Esophagus muscularis mucosa (tissue), 4 donors: ENCODE results near the gene C5orf15. TPM values are rescaled to one million over a fixed set of nuclear protein-coding genes. Genes with fewer than 3 reads are reported as not detected.

Experiments
- DNase-seq: peaks from one replicate; pipeline ENCODE4 v3.0.0-alpha.2; 2017; ENCODE audit errors: extremely low spot score
- H3K27ac ChIP-seq, 4 donors: fragments of 200-600 bp; sonication (generic); replicated peaks in 1 of 4; 1 replicate in 3 of 4; 2 replicates in 1 of 4; pipeline ENCODE4 v1.5.1; 2016 to 2019; ENCODE audit warnings: mild to moderate bottlenecking in 1 of 4
- H3K27me3 ChIP-seq, 4 donors: fragments of 200-600 bp; sonication (generic); one replicate each; pipeline versions ENCODE4 v1.5.1 to v1.6.0; 2016 to 2019
- H3K36me3 ChIP-seq, 4 donors: fragments of 200-600 bp; sonication (generic); one replicate each; pipeline ENCODE4 v1.5.1; 2016 to 2019
- H3K4me1 ChIP-seq, 4 donors: fragments of 200-600 bp; sonication (generic); one replicate each; pipeline ENCODE4 v1.5.1; 2016 to 2019
- H3K4me3 ChIP-seq, 4 donors: fragments of 200-600 bp; sonication (generic); 1 replicate in 2 of 4; 2 replicates in 2 of 4; pipeline ENCODE4 v1.5.1; 2016 to 2019; ENCODE audit warnings: mild to moderate bottlenecking in 4 of 4, moderate library complexity in 1 of 4
- H3K9me3 ChIP-seq, 4 donors: fragments of 200-600 bp; sonication (generic); 1 replicate in 3 of 4; 2 replicates in 1 of 4; pipeline ENCODE4 v1.5.1; 2016 to 2019
- EP300 ChIP-seq: sonication (generic); formaldehyde crosslinking; IDR thresholded peaks from one replicate; pipeline ENCODE4 v1.6.1; 2017; ENCODE audit warnings: antibody characterized with exemption
- POLR2A ChIP-seq: fragments of 450-650 bp; IDR thresholded peaks from one replicate; pipeline ENCODE4 v1.6.1; 2017; ENCODE audit warnings: antibody characterized with exemption, moderate library complexity, mild to moderate bottlenecking, low read depth
- POLR2AphosphoS5 ChIP-seq, 2 donors: sonication (generic); formaldehyde crosslinking; IDR thresholded peaks; one replicate each; pipeline ENCODE4 v1.6.1; 2017; ENCODE audit warnings: antibody characterized with exemption in 2 of 2
- WGBS: methylation state at CpG from one replicate; pipeline ENCODE4 v1.1.5; 2018; 5-methylcytosine and 5-hydroxymethylcytosine counted together
- intact Hi-C: fragments of 100-400 bp; cut with DNase I; formaldehyde crosslinking; loops from one replicate; pipeline ENCODE4 v1.15.1; 2023
- total RNA-seq, 4 donors: library from RNA; depleted of rRNA; stranded (reverse); fragments of >200 nt; gene quantifications; one replicate each; pipeline versions ENCODE4 v1.1.0 to v1.2.1, GENCODE V29; 2016
- TF ChIP-seq, protein P1 (sequence below), 3 experiments: fragments of 200-600 bp in 2 of 3; fragments of 450-650 bp in 1 of 3; sonication (generic) in 2 of 3; IDR thresholded peaks; one replicate each; pipeline ENCODE4 v1.5.1; 2017 to 2019; ENCODE audit warnings: antibody characterized with exemption in 3 of 3, mild to moderate bottlenecking in 2 of 3, moderate library complexity in 1 of 3

The C5orf15 gene
- total RNA-seq, 4 donors from 2014 or later: 20.3 to 26.1 (median 22.2) TPM

DNA sequence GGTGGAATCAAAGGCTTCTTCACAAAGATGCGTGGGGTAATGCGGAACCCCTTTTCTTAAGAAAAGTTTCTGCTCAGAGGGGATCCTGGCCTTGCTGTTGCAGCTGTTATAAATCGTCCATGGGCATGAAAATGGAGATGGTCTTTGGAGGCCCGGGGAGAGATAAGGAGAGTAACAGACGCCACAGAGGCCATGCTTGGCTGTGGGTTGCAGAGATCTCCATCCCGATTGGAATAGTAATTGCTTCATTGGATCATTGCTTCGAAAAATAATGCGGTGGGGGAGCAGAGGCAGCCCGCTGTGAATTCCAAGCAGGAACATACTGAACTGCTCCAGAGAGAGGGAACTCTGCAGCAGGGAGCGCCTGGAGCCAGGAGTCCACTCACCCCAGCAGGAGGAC lies 55.5 kb downstream of the C5orf15 start:
- Histone ChIP-seq H3K4me1 (no peaks in the 10 kb centered on the region), H3K27ac (no peak overlapping the region), H3K9me3 (no peaks in the 10 kb centered on the region), H3K4me3 (no peak overlapping the region), H3K27me3 (no peaks in the 10 kb centered on the region), H3K36me3 (no peaks in the 10 kb centered on the region)
- 81% methylated on average over 10 of the region's 10 CpGs for WGBS
- TF ChIP-seq, protein P1, sequence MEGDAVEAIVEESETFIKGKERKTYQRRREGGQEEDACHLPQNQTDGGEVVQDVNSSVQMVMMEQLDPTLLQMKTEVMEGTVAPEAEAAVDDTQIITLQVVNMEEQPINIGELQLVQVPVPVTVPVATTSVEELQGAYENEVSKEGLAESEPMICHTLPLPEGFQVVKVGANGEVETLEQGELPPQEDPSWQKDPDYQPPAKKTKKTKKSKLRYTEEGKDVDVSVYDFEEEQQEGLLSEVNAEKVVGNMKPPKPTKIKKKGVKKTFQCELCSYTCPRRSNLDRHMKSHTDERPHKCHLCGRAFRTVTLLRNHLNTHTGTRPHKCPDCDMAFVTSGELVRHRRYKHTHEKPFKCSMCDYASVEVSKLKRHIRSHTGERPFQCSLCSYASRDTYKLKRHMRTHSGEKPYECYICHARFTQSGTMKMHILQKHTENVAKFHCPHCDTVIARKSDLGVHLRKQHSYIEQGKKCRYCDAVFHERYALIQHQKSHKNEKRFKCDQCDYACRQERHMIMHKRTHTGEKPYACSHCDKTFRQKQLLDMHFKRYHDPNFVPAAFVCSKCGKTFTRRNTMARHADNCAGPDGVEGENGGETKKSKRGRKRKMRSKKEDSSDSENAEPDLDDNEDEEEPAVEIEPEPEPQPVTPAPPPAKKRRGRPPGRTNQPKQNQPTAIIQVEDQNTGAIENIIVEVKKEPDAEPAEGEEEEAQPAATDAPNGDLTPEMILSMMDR (IDR thresholded peaks at IDR 0.05): no peak
- TF ChIP-seq POLR2AphosphoS5 (IDR thresholded peaks at IDR 0.05): no peak
- intact Hi-C loops: no loop called here
- no peak for DNase-seq

DNA sequence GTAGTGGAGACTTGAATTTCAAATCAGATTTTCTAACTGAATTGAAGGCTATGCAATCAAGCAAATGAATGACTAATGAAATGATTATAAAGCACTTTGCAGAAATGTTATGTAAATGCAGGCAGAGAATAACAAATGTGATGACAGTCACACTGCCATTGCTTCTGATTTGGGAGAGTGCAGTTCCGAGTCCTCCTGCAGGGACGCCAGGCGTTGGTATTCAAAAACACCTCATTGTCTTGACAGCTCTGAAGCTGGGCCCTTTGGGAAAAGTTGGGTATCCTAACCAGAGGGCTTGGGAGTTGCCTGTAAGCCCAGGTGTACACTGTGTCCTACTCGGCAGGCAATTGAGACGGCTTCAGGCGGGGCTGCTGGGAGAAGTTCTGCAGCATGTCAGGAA lies 57.9 kb downstream of the C5orf15 start:
- Histone ChIP-seq H3K27ac (no peak overlapping the region), H3K36me3 (no peaks in the 10 kb centered on the region), H3K4me1 (no peaks in the 10 kb centered on the region), H3K4me3 (no peak overlapping the region), H3K9me3 (no peaks in the 10 kb centered on the region), H3K27me3 (no peaks in the 10 kb centered on the region)
- intact Hi-C loops: no loop called here
- no peak for DNase-seq
- TF ChIP-seq POLR2A: no peak
- TF ChIP-seq POLR2AphosphoS5 (IDR thresholded peaks at IDR 0.05): no peak
- TF ChIP-seq, protein P1 (IDR thresholded peaks at IDR 0.05): no peak
- no peak for TF ChIP-seq EP300
- WGBS: 73% methylated on average over 6 of the region's 6 CpGs

DNA sequence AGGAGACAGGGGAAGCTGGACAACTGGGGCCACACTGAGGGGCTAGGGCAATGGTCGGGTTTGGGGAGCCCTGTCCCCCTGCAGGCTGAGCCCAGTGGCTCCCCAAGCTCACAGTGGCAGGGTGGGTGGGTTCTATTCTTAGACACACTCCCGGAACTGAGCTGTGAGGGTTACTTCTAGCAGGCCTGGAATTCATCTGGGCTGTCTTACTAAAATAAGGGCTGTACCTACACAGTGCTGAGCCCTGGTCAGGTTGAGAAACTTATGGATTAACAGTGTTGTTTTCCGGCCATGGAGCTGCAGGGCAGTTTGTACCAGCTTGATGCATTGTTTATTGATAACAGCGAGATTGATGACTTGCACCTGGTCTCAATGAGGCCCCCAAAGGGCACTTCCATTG lies 58.8 kb downstream of the C5orf15 start:
- Histone ChIP-seq H3K27me3 (no peaks in the 10 kb centered on the region), H3K4me3 (no peak overlapping the region), H3K36me3 (no peaks in the 10 kb centered on the region), H3K4me1 (no peaks in the 10 kb centered on the region), H3K27ac (no peak overlapping the region), H3K9me3 (no peaks in the 10 kb centered on the region)
- intact Hi-C loops: no loop called here
- no peak for DNase-seq
- 89% methylated on average over 4 of the region's 4 CpGs for WGBS
- TF ChIP-seq EP300: no peak
- TF ChIP-seq POLR2AphosphoS5 (IDR thresholded peaks at IDR 0.05): no peak
- TF ChIP-seq, protein P1 (IDR thresholded peaks at IDR 0.05): no peak
- TF ChIP-seq POLR2A: no peak

DNA sequence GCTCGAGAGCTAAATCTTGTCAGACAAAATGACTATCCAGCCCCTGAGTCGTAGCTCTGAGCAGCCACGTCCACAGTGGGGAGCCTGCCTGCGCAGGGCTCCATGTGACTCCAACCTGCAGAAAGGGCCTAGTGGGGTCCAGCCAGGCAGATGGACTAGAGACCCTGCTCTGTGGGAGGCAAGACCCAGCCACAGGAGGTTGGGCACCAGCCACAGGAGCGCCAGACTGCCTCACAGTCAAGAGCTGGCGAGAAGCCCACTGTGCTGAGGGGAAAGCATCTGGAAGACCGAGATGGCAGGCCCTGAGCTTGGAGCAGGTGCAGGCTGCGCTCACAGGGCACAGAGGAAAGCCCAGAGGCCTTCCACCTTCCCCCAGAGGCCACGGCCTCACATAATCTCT lies 61.4 kb downstream of the C5orf15 start:
- intact Hi-C loops: no loop called here
- no peak overlapping the region for H3K4me3 ChIP-seq

DNA sequence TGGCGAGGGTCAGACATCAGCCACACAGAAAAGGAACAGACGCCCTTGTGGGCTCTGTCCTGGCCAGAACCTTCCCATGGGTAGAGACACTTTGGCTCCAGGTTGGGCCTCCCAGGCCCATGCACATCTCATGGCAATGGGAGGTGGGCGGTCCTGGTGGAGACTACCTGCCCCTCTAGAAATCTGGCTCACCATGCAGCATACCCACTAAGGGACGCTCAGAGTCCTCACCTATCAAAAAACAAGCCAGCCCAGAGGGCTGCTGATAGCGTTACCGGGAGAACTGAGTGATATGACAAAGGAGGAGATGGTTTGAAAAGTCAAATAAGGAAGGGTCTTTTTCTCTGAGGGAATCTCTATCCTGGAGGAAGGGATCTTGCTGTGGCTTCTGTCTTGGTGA lies 62.1 kb downstream of the C5orf15 start:
- 96% methylated on average over 5 of the region's 6 CpGs for WGBS
- no peak overlapping the region for H3K4me3 ChIP-seq
- H3K27ac ChIP-seq: no peak overlapping the region
- no peaks in the 10 kb centered on the region for H3K9me3 ChIP-seq
- H3K4me1 ChIP-seq: no peaks in the 10 kb centered on the region
- H3K27me3 ChIP-seq: no peaks in the 10 kb centered on the region
- H3K36me3 ChIP-seq: no peaks in the 10 kb centered on the region
- no peak for DNase-seq
- intact Hi-C loops: no loop called here
- TF ChIP-seq, protein P1 (IDR thresholded peaks at IDR 0.05): no peak
- TF ChIP-seq EP300 (no peak), POLR2AphosphoS5 (IDR thresholded peaks at IDR 0.05) (no peak), POLR2A (no peak)

More for the DNA sequence above, 61.4 kb downstream of the C5orf15 start:
- DNase-seq: no peak
- no peaks in the 10 kb centered on the region for H3K27me3 ChIP-seq
- H3K27ac ChIP-seq: no peak overlapping the region
- no peaks in the 10 kb centered on the region for H3K4me1 ChIP-seq
- no peaks in the 10 kb centered on the region for H3K36me3 ChIP-seq
- 81% methylated on average over 6 of the region's 9 CpGs for WGBS
- no peak for TF ChIP-seq EP300
- no peak for TF ChIP-seq POLR2A
- TF ChIP-seq POLR2AphosphoS5 (IDR thresholded peaks at IDR 0.05): no peak
- TF ChIP-seq, protein P1 (IDR thresholded peaks at IDR 0.05): no peak
- H3K9me3 ChIP-seq: no peaks in the 10 kb centered on the region
